Thyroid gland (tissue), 4 donors: ENCODE measurements around the gene ATP13A3.

Source experiments
- POLR2A ChIP-seq, 2 donors: fragments of 450-650 bp; IDR thresholded peaks; one replicate each; pipeline ENCODE4 v1.6.1; 2017; ENCODE audit warnings: antibody characterized with exemption in 2 of 2, mild to moderate bottlenecking in 2 of 2, moderate library complexity in 1 of 2
- TF ChIP-seq, protein P1 (sequence below), 6 experiments: fragments of 200-600 bp in 3 of 6; fragments of 450-650 bp in 3 of 6; sonication (generic) in 3 of 6; IDR thresholded peaks; one replicate each; pipeline ENCODE4 v1.5.1; 2016 to 2019; ENCODE audit warnings: antibody characterized with exemption in 6 of 6, mild to moderate bottlenecking in 2 of 6, inconsistent platforms in 1 of 6, moderate library complexity in 1 of 6

DNA sequence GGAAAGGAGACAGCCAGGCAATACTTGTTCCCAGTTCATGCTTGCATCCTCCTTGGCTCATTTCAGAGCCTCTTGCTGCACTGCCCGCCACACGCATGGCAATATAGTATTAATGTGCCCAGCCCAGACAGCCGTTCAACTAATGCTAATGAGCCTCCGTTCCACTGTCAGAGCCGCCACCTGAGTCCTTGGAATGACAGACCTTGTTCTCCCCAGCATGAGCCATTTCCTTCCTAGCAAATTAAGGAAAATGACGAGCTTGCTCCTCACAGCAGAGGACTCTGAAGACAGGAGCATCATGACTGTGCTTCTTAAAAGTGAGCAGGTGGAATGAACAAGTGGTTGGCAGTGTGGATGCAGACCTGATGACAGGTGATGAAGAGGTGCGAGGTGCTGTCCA lies 106.5 kb downstream of the ATP13A3 start:
- TF ChIP-seq, protein P1, sequence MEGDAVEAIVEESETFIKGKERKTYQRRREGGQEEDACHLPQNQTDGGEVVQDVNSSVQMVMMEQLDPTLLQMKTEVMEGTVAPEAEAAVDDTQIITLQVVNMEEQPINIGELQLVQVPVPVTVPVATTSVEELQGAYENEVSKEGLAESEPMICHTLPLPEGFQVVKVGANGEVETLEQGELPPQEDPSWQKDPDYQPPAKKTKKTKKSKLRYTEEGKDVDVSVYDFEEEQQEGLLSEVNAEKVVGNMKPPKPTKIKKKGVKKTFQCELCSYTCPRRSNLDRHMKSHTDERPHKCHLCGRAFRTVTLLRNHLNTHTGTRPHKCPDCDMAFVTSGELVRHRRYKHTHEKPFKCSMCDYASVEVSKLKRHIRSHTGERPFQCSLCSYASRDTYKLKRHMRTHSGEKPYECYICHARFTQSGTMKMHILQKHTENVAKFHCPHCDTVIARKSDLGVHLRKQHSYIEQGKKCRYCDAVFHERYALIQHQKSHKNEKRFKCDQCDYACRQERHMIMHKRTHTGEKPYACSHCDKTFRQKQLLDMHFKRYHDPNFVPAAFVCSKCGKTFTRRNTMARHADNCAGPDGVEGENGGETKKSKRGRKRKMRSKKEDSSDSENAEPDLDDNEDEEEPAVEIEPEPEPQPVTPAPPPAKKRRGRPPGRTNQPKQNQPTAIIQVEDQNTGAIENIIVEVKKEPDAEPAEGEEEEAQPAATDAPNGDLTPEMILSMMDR (IDR thresholded peaks at IDR 0.05), result no peak
- TF ChIP-seq POLR2A (IDR thresholded peaks at IDR 0.05), result no peak
